ENCODE data around the gene GCA. TPM values are rescaled to one million over a fixed set of nuclear protein-coding genes. Genes with fewer than 3 reads are reported as not detected.

Gene GCA
- total and polyA plus RNA-seq, 7 donors, result 1.6 to 5.2 (median 3.6) TPM

DNA sequence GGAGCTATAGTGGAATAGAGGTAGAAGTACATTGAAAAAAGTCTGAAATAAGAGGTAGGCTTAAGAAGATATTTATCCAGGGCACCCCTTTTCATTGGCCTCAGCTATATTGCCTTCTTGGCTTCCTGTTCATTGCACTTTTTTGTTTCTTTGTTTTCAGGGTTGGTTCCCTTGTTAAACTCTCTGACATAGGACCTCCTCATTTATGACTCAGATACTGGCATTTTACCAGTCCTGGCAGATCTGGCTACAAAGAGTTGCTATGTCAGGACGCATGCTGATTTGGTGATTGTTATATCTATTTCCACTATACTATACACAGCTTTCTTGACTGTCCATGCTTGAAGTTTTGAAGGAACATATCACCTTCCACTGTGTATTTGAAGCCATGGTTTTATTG is 60.0 kb downstream of the GCA start:
- intact Hi-C loops (cut with DNase I), result no loop called here
- TF ChIP-seq, protein P1, sequence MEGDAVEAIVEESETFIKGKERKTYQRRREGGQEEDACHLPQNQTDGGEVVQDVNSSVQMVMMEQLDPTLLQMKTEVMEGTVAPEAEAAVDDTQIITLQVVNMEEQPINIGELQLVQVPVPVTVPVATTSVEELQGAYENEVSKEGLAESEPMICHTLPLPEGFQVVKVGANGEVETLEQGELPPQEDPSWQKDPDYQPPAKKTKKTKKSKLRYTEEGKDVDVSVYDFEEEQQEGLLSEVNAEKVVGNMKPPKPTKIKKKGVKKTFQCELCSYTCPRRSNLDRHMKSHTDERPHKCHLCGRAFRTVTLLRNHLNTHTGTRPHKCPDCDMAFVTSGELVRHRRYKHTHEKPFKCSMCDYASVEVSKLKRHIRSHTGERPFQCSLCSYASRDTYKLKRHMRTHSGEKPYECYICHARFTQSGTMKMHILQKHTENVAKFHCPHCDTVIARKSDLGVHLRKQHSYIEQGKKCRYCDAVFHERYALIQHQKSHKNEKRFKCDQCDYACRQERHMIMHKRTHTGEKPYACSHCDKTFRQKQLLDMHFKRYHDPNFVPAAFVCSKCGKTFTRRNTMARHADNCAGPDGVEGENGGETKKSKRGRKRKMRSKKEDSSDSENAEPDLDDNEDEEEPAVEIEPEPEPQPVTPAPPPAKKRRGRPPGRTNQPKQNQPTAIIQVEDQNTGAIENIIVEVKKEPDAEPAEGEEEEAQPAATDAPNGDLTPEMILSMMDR (IDR thresholded peaks at IDR 0.05), result no peak
- Histone ChIP-seq H3K4me1 (no peaks in the 10 kb centered on the region), H3K27me3 (ENCODE audit: insufficient read depth in 3 of 3, low read length in 2 of 3) (no peaks in the 10 kb centered on the region), H3K9me3 (no peaks in the 10 kb centered on the region), H3K4me3 (no peak overlapping the region), H3K27ac (no peak overlapping the region), H3K36me3 (ENCODE audit: insufficient read depth in 1 of 2, low read depth in 1 of 2) (no peaks in the 10 kb centered on the region)
- WGBS, 3 donors, result 22 to 60% (median 47%) methylated on average over 1 of the region's 1 CpG
- no peak for ATAC-seq
- DNase-seq, result no peak

Other genes starting within 250 kb of the GCA start
- gene GCG, start 191.9 kb upstream of the GCA start, total RNA-seq, result not detected
- under 1 TPM in 2 of 3 donors, not detected in 1; 0.18 to 0.23 TPM for gene GCG, start 191.9 kb upstream of the GCA start, polyA plus RNA-seq
- 1 to 10 TPM; 1.6 to 7.5 (median 3.2) TPM for gene FAP, start 100.7 kb upstream of the GCA start, total RNA-seq
- 1 to 10 TPM in 2 of 3 donors, under 1 TPM in 1; 0.96 to 1.6 (median 1.3) TPM for gene FAP, start 100.7 kb upstream of the GCA start, polyA plus RNA-seq
- 1 to 10 TPM; 1.3 to 3.6 (median 2.6) TPM for gene IFIH1, start 25.4 kb upstream of the GCA start, total RNA-seq
- 1 to 10 TPM in 2 of 3 donors, under 1 TPM in 1; 0.98 to 1.8 (median 1.5) TPM for gene IFIH1, start 25.4 kb upstream of the GCA start, polyA plus RNA-seq

All from psoas muscle (tissue), 8 donors.